ENCODE data around the gene UBA1.

UBA1 gene

DNA sequence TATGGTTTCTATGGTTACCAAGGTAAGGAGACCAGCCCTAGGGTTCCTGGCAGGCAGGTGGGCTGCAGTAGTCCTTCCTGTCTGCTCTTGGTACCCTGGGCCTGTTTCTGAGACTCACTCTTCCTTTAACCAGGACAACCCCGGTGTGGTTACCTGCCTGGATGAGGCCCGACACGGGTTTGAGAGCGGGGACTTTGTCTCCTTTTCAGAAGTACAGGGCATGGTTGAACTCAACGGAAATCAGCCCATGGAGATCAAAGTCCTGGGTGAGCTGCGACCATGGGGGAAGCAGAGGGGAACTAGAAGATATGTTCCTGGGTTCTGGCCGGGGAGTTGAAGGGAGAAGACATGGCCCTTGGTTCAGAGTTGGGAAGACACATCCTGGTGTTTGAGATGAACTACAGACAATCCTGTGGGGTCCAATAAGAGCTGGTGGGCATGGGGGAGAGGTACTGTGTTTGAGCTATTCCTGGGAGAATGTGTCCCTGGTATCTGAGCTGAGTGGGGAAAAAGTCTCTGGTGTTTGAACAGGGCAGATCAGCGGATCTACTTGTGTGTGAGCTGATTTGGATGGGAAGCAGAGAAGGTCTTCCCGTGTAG lies 7.8 kb downstream of the UBA1 start:
- H3K36me3 ChIP-seq (ENCODE audit: insufficient read depth, low read length), result peaks cover 96% of the 10 kb centered on the region
- H3K9me3 ChIP-seq (ENCODE audit: insufficient read depth, low read depth, low read length), result no peaks in the 10 kb centered on the region
- H3K9ac ChIP-seq (ENCODE audit: low read depth, low read length), result no peak overlapping the region
- peaks cover 12% of the 10 kb centered on the region; the same call in 1 of the 2 replicates for H3K4me1 ChIP-seq (ENCODE audit: insufficient read depth, low read length)
- H3K27ac ChIP-seq (ENCODE audit: low read depth, low read length), result no peak overlapping the region
- H3K4me3 ChIP-seq (ENCODE audit: low read length), result no peak overlapping the region
- no peaks in the 10 kb centered on the region for H3K27me3 ChIP-seq (ENCODE audit: insufficient read depth, low read length)
- 94% methylated on average over 8 of the region's 9 CpGs for WGBS

DNA sequence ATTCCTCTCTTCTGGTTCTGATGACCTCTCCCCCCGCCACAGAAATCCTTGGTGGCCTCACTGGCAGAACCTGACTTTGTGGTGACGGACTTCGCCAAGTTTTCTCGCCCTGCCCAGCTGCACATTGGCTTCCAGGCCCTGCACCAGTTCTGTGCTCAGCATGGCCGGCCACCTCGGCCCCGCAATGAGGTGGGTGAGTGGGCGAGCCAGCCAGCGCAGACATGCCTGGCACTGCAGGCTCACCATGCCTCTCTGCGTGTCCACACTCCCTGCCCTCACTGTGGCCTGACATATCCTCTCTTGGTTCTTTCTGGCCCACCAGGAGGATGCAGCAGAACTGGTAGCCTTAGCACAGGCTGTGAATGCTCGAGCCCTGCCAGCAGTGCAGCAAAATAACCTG lies 8.7 kb downstream of the UBA1 start:
- peaks cover 9% of the 10 kb centered on the region; the same call in 1 of the 2 replicates for H3K4me1 ChIP-seq (ENCODE audit: insufficient read depth, low read length)
- no peak overlapping the region for H3K4me3 ChIP-seq (ENCODE audit: low read length)
- H3K27me3 ChIP-seq (ENCODE audit: insufficient read depth, low read length), result no peaks in the 10 kb centered on the region
- 96% methylated on average over 11 of the region's 11 CpGs for WGBS
- no peak overlapping the region for H3K9ac ChIP-seq (ENCODE audit: low read depth, low read length)
- H3K36me3 ChIP-seq (ENCODE audit: insufficient read depth, low read length), result peaks cover 96% of the 10 kb centered on the region
- no peaks in the 10 kb centered on the region for H3K9me3 ChIP-seq (ENCODE audit: insufficient read depth, low read depth, low read length)
- no peak overlapping the region for H3K27ac ChIP-seq (ENCODE audit: low read depth, low read length)

DNA sequence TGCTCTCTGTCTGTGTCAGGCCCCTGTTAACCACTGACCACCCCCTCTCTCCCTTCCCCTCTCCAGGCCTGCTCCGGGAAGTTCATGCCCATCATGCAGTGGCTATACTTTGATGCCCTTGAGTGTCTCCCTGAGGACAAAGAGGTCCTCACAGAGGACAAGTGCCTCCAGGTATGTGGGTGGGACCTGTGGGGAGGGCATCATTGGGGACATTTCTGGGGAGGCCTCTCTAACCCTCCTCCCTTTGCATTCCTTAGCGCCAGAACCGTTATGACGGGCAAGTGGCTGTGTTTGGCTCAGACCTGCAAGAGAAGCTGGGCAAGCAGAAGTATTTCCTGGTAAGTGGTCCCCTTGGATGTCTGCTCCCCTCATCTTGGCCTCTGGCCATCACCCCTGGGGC lies 9.2 kb downstream of the UBA1 start:
- H3K9ac ChIP-seq (ENCODE audit: low read depth, low read length), result no peak overlapping the region
- peaks cover 96% of the 10 kb centered on the region for H3K36me3 ChIP-seq (ENCODE audit: insufficient read depth, low read length)
- H3K4me1 ChIP-seq (ENCODE audit: insufficient read depth, low read length), result peaks cover 3% of the 10 kb centered on the region; the same call in 1 of the 2 replicates
- no peaks in the 10 kb centered on the region for H3K27me3 ChIP-seq (ENCODE audit: insufficient read depth, low read length)
- H3K27ac ChIP-seq (ENCODE audit: low read depth, low read length), result no peak overlapping the region
- WGBS, result 93% methylated on average over 4 of the region's 4 CpGs
- no peak overlapping the region for H3K4me3 ChIP-seq (ENCODE audit: low read length)
- H3K9me3 ChIP-seq (ENCODE audit: insufficient read depth, low read depth, low read length), result no peaks in the 10 kb centered on the region

DNA sequence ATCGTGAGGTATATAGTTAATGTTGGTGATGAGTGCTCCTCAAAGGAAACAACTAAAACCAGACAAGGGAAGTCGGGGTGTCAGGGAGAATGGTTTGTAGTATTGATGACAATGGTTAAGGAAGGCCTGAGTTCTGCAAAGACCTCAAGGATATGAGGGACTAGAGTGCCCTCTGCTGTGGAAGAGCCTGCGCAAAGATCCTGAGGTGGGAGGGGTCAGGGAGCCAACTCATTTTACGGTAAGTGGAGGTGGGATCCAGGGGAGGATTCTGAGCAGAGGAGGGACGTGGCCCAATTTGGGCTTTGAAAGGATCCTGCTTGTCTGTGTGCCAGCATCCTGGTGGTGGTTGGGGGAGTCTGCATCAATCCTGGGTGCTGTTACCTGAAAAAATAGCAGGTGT lies 11.3 kb downstream of the UBA1 start:
- Histone ChIP-seq H3K4me1 (ENCODE audit: insufficient read depth, low read length) (no peaks in the 10 kb centered on the region), H3K36me3 (ENCODE audit: insufficient read depth, low read length) (peaks cover 97% of the 10 kb centered on the region), H3K9me3 (ENCODE audit: insufficient read depth, low read depth, low read length) (no peaks in the 10 kb centered on the region), H3K9ac (ENCODE audit: low read depth, low read length) (no peak overlapping the region), H3K4me3 (ENCODE audit: low read length) (no peak overlapping the region), H3K27ac (ENCODE audit: low read depth, low read length) (no peak overlapping the region), H3K27me3 (ENCODE audit: insufficient read depth, low read length) (no peaks in the 10 kb centered on the region)
- WGBS, result 89% methylated on average over 5 of the region's 5 CpGs

DNA sequence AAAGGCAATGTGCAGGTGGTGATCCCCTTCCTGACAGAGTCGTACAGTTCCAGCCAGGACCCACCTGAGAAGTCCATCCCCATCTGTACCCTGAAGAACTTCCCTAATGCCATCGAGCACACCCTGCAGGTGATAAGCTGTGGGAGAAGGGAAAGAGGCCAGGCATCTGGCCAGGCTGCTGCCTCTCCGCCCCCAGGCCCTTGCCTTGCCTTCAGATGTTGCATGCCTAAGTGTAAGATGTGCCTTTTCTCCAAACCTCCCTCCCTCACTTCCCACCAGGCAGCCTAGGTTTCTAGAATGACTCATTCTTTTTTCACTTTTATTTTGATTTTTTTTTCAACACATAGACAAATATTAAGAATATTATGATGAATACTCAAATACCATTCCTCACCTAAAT lies 12.7 kb downstream of the UBA1 start:
- 96% methylated on average over 2 of the region's 3 CpGs for WGBS
- Histone ChIP-seq H3K9me3 (ENCODE audit: insufficient read depth, low read depth, low read length) (no peaks in the 10 kb centered on the region), H3K27ac (ENCODE audit: low read depth, low read length) (no peak overlapping the region), H3K36me3 (ENCODE audit: insufficient read depth, low read length) (peaks cover 97% of the 10 kb centered on the region), H3K27me3 (ENCODE audit: insufficient read depth, low read length) (no peaks in the 10 kb centered on the region), H3K4me1 (ENCODE audit: insufficient read depth, low read length) (no peaks in the 10 kb centered on the region), H3K9ac (ENCODE audit: low read depth, low read length) (no peak overlapping the region), H3K4me3 (ENCODE audit: low read length) (no peak overlapping the region)

DNA sequence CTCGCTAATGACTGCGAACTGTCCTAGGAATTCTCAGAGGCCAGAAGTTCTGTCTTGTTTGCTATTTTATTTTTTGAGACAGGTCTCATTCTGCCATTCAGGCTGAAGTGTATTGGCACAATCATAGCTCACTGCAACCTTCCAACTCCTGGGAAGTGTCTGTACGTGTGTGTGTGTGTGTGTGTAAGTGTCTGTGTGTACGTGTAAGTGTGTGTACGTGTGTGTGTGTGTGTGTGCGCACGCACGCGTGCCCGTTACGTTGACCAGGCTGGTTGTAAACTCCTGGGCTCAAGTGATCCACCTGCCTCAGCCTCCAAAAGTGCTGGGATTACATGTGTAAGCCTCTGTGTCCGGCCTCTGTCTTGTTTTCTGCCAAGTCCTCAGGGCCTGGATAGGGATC lies 14.5 kb downstream of the UBA1 start:
- Histone ChIP-seq H3K9me3 (ENCODE audit: insufficient read depth, low read depth, low read length) (no peaks in the 10 kb centered on the region), H3K4me3 (ENCODE audit: low read length) (no peak overlapping the region), H3K36me3 (ENCODE audit: insufficient read depth, low read length) (peaks cover 97% of the 10 kb centered on the region), H3K4me1 (ENCODE audit: insufficient read depth, low read length) (no peaks in the 10 kb centered on the region), H3K27me3 (ENCODE audit: insufficient read depth, low read length) (no peaks in the 10 kb centered on the region), H3K9ac (ENCODE audit: low read depth, low read length) (no peak overlapping the region), H3K27ac (ENCODE audit: low read depth, low read length) (no peak overlapping the region)
- WGBS, result 94% methylated on average over 12 of the region's 12 CpGs

DNA sequence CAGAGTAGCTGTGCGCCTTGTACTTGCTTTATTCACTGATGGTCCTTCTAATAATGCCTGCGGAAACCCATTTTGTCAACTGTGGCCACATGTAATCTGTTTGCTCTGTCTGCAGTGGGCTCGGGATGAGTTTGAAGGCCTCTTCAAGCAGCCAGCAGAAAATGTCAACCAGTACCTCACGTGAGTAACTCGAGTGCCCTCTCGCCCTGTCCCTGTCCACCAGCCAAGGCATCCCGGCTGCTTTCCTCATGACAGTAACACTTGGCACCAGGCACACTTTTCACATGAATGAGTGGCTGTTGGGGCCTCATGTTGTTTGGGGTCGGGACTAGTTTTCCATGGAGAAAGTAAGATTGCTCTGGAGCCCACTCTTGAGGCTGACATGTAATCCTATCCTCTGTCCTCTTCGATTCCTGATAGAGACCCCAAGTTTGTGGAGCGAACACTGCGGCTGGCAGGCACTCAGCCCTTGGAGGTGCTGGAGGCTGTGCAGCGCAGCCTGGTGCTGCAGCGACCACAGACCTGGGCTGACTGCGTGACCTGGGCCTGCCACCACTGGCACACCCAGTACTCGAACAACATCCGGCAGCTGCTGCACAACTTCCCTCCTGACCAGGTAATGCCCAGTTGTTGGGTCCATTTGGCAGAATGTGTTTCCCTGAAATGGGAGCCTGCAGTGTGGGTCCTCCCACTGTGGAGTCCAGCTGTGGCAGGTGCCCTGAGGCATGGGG lies 16.0 kb downstream of the UBA1 start:
- H3K27ac ChIP-seq (ENCODE audit: low read depth, low read length), result no peak overlapping the region
- no peaks in the 10 kb centered on the region for H3K4me1 ChIP-seq (ENCODE audit: insufficient read depth, low read length)
- WGBS, result 97% methylated on average over 16 of the region's 16 CpGs
- no peak overlapping the region for H3K4me3 ChIP-seq (ENCODE audit: low read length)
- no peaks in the 10 kb centered on the region for H3K27me3 ChIP-seq (ENCODE audit: insufficient read depth, low read length)
- H3K36me3 ChIP-seq (ENCODE audit: insufficient read depth, low read length), result peaks cover 97% of the 10 kb centered on the region
- H3K9me3 ChIP-seq (ENCODE audit: insufficient read depth, low read depth, low read length), result no peaks in the 10 kb centered on the region
- no peak overlapping the region for H3K9ac ChIP-seq (ENCODE audit: low read depth, low read length)

DNA sequence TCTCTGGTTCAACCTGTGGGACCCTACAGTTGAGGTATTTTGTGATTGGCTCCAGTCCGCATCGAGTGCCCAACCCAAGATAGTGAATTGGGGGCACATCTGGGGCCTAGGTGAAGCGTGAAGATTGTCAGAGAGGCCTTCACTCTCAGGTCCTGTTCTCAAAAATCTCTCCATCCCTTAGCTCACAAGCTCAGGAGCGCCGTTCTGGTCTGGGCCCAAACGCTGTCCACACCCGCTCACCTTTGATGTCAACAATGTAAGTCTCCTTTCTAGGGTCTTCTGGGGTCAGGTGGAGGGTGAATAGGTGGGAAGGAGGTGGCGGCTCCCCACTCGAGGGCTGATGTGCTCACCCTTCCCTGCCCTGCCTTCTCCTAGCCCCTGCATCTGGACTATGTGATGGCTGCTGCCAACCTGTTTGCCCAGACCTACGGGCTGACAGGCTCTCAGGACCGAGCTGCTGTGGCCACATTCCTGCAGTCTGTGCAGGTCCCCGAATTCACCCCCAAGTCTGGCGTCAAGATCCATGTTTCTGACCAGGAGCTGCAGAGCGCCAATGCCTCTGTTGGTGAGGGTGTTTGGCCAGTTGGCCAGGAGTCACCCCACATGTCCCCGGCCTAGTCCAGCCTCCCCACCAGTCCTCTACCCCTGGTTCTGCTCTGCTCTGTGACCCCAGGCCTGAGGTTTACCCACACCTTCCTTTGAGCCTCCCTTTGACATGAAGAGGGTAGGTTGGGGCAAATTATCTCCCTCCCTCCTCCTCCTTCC lies 17.2 kb downstream of the UBA1 start:
- H3K9ac ChIP-seq (ENCODE audit: low read depth, low read length), result no peak overlapping the region
- WGBS, result 95% methylated on average over 12 of the region's 15 CpGs
- no peaks in the 10 kb centered on the region for H3K4me1 ChIP-seq (ENCODE audit: insufficient read depth, low read length)
- H3K27ac ChIP-seq (ENCODE audit: low read depth, low read length), result no peak overlapping the region
- H3K36me3 ChIP-seq (ENCODE audit: insufficient read depth, low read length), result peaks cover 97% of the 10 kb centered on the region
- no peaks in the 10 kb centered on the region for H3K27me3 ChIP-seq (ENCODE audit: insufficient read depth, low read length)
- H3K9me3 ChIP-seq (ENCODE audit: insufficient read depth, low read depth, low read length), result no peaks in the 10 kb centered on the region
- H3K4me3 ChIP-seq (ENCODE audit: low read length), result no peak overlapping the region

DNA sequence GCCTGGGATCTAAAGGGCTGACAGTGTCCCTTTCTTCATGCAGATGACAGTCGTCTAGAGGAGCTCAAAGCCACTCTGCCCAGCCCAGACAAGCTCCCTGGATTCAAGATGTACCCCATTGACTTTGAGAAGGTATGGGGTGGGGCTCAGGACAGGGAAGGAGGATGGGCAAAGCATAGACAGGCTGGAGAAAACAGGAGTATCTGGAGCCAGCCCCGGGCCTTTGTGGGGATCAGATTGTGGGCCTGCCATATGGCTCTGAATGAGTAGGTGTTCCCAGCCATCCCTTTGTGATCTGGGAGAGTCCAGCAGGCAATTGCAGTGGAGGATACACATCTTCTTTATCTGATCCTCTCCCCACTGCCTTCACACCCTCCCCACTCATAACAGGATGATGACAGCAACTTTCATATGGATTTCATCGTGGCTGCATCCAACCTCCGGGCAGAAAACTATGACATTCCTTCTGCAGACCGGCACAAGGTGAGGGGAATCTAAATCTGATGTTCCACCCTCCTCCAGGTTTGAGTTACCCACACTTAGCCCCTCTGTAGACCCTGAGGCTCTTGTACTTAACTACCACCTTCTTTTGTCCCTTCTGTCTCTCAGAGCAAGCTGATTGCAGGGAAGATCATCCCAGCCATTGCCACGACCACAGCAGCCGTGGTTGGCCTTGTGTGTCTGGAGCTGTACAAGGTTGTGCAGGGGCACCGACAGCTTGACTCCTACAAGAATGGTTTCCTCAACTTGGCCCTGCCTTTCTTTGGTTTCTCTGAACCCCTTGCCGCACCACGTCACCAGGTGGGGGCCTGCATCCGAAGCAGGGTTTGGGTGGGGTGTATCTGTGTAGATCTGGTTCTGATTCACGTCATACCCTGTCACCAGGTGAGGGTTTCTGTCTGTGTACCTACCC lies 19.0 kb downstream of the UBA1 start:
- Histone ChIP-seq H3K9me3 (ENCODE audit: insufficient read depth, low read depth, low read length) (no peaks in the 10 kb centered on the region), H3K9ac (ENCODE audit: low read depth, low read length) (no peak overlapping the region), H3K4me1 (ENCODE audit: insufficient read depth, low read length) (no peaks in the 10 kb centered on the region), H3K27ac (ENCODE audit: low read depth, low read length) (no peak overlapping the region), H3K36me3 (ENCODE audit: insufficient read depth, low read length) (peaks cover 88% of the 10 kb centered on the region), H3K4me3 (ENCODE audit: low read length) (no peak overlapping the region), H3K27me3 (ENCODE audit: insufficient read depth, low read length) (no peaks in the 10 kb centered on the region)
- 97% methylated on average over 12 of the region's 12 CpGs for WGBS

DNA sequence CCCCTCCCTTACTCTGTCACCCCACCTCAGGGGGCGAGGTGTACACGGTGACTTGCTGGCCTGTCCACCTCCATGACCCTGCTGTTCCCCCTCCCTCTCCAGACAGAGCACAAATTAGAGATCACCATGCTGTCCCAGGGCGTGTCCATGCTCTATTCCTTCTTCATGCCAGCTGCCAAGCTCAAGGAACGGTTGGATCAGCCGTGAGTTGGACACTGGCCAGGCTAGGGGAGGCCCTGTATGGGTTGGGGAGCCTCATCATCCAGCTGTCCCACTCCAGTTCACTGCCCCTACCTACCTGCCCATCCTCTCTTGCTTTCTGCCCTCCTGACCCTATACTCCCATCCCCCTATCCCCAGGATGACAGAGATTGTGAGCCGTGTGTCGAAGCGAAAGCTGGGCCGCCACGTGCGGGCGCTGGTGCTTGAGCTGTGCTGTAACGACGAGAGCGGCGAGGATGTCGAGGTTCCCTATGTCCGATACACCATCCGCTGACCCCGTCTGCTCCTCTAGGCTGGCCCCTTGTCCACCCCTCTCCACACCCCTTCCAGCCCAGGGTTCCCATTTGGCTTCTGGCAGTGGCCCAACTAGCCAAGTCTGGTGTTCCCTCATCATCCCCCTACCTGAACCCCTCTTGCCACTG lies 20.9 kb downstream of the UBA1 start:
- H3K4me1 ChIP-seq (ENCODE audit: insufficient read depth, low read length), result no peaks in the 10 kb centered on the region
- H3K36me3 ChIP-seq (ENCODE audit: insufficient read depth, low read length), result peaks cover 70% of the 10 kb centered on the region
- H3K27ac ChIP-seq (ENCODE audit: low read depth, low read length), result no peak overlapping the region
- no peaks in the 10 kb centered on the region for H3K27me3 ChIP-seq (ENCODE audit: insufficient read depth, low read length)
- H3K9ac ChIP-seq (ENCODE audit: low read depth, low read length), result no peak overlapping the region
- H3K9me3 ChIP-seq (ENCODE audit: insufficient read depth, low read depth, low read length), result no peaks in the 10 kb centered on the region
- H3K4me3 ChIP-seq (ENCODE audit: low read length), result no peak overlapping the region
- 96% methylated on average over 19 of the region's 20 CpGs for WGBS
